NCI-H1048 (cell line): Measurements from ENCODE around the gene DSCAM.
"Not testable (repeated sequence)": the region's sequence is repeated elsewhere in the genome, so short reads cannot be mapped to it uniquely, and the experiment has no call there.

ENCODE experiments used
- DNase-seq: peaks from one replicate; lab custom pipeline; 2025; lab: John Stamatoyannopoulos, UW

The DSCAM gene

DNA sequence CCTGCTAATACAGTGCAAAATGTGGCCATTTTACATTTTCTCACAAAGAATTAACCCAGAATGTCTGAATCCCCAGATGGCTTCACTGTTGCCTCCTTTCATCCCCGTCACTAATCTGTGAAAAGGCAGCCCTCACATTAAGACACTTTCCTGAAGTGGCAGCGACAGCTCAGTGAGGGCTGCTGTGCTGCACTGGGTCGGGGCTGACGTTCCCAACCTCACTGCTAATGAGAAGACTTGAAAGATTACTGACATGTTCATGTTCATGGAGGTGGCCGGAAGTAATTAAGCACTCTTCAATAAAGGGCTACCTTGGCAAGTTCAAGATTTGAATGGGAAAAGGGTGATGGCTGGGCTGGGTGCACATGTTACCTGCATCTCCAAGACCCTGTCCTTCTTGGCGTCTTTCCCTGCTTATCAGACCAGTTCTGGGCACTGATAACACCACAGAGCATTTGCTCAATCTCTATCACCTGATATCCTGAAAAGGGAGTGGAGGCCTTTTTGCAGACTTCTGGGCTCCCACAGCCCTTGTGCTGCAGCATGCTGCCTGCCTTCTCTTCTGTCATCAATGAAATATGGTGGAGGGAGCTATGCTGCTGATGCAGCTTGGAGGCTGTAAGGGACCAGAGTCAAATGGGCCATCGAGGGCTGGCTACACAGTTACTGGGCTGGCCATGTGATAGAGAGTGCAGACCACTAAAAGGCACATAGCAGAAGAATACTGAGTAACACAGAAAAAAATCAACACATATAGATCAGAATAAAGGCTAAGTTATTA lies 596.3 kb downstream of the DSCAM start:
- no peak for DNase-seq

DNA sequence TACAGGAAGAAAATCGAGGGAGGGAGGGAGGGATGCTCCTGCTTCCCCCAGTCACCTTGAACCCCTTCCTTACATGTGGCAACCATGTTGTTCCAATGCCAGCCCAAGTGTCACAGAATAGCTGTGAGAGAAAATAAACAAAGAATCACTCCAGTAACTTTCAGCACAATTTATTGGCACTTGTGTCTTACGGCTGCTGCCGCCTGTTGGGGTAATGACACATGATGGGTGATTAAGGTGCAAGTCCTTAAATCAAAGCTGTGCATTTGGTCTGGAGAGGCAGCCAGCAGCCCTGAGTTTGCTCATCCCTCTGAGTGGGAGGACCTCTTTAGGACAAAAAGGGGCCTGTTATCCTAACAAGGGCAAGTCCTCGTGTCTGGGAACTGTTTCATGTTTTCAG lies 602.0 kb downstream of the DSCAM start:
- DNase-seq = no peak

DNA sequence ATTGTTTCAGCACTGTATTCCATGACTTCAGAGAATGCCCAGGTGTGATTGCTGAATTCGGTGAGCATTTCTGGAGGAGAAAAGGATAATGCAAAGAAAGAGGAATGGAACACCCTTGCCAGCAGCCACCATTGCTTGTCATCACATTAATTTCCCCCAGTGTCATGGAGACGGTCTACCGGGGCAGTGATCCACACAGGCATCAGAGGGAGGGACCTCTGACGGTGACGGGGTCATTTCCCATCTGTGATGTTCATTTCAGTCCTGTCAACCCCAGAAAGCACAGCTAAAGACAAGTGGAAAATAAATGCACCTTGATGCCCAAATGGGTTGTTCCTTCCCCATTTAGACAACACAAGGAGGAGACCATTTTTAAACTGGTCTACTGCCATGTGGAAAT lies 603.3 kb downstream of the DSCAM start:
- DNase-seq = no peak

DNA sequence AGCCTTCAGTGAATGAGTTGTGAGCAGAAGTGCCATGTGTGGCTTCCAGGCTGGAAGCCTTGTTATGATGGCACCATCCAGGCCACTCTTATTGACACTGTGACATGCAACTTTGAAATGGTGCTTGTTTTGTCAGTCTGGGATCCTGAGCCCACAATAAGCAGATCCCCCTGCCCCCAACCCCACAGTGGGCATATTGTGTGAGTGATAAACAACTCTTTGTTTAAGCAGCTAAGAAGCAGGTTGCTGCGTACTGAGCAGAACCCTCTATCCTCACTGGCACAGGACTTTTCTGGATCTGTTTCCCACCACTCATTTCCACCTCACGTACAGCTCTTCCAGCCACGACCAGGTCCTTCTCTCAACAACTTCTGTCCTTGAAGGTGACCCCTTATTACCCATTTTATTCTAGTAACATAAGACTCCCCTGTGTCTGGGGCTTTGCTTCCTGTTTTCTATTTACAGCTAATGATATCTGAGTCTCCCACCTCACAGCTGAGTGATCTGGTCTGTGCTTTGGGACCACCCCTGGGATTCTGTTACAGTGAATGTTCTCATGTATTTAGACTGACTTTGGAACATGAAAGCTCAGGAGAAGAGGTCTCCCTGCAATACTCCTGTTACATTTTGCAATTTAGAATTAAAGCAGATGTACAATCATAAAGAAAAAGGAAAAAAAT lies 604.2 kb downstream of the DSCAM start:
- DNase-seq = no peak

DNA sequence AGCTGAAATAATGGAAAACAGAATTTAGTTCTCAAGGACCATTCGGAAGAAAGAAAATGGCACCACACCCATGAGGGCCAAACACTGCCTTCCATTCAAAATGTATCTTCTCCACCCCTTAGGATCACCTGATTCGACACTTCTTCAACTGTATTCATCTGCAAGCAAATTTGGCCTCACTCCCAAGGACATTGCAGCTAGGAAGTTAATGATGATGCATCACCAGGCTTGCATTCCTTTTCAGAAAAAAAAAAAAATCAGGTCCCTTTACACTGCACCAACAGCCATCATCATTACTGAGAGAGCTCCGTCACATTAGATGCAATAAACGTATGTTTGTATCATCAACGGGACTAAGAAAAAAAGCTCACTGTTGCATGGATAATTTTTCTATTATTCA lies 611.4 kb downstream of the DSCAM start:
- DNase-seq = no peak

DNA sequence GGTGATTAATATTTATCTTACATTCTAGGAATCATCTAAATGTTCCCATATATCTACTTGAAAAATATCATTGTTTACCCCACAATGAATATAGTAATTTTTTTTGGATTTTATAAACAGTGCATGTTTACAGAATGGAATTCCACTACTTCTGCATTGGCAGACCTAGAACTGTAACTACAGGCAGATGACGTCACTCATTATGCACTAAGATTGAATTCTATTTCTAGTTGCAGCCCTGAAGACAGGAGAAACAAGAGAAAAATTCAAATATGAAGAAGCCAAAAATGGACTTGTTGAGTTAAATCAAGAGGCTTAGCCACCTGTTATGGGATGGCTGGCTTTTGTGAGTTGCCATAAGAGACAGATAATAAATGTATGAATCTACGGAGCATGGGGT lies 615.0 kb downstream of the DSCAM start:
- no peak for DNase-seq

DNA sequence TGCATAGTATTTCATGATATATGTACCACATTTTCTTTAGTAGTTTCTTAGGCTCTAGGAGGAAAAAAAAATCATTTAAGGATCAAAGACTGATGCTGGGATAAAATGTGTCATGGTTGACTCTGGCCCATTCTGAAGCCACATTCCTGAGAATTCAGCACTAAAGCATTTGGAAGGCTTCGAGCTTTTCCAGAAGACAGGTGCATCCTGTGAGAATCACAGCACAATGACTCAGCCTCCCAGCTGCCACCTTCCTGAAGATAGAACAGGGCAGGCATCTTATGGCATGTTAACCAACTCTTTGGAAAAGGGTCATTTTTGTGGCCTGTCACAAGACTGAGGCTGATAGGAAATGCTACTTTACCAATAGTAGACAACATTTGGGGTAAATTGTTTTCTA lies 619.9 kb downstream of the DSCAM start:
- DNase-seq = no peak

DNA sequence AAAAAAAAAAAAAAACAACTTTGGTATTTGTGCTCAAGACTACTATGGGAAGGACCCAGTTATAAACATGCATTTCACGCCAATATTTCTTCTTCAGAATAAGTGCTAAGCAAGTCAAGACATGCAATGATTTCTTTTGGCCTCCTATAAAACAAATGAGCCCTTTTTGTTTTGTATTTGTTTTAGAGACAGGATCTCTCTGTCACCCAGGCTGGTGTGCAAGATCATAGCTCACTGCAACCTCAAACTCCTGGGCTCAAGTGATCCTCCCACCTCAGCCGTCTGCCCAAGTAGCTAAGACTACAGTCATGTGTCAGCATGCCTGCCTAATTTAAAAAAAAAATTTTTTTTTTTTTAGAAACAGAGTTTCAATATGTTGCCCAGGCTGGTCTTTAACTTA lies 631.0 kb downstream of the DSCAM start:
- DNase-seq = no peak

DNA sequence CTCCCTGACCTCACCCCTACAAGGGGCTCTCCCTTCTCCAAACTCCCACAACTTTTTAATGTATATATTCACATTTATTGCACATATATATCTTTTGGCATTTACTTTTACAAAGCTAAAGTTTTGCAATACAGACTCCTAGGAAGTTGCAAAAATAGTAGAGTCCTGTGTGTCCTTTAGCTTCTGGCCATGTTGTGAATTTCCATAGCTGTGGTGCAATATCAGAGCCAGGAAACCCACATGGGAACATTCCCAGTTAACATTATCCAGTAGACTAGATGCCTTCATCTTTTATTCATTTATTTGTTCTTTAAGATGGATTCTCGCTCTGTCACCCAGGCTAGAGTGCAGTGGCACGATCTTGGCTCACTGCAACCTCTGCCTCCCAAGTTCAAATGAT lies 636.7 kb downstream of the DSCAM start:
- no peak for DNase-seq

DNA sequence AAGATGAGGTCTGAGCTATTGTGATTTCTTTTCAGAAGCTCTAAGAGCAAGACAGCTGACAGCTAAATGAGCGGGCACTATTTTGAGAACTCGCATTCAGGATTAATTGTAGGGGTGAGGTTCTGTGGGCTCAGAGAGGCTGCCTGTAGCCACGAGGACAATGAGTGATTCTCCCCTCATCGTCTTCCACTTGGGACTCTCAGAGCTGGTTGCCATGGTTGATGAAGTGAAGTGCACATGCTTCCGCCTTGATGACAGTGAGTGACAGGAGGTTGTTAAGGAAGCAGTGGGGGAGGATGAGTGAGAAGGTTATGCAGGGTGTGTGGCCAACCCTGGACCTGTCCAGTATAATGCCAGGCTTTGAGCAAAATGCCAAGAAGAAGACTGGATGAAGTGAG lies 638.0 kb downstream of the DSCAM start:
- no peak for DNase-seq

DNA sequence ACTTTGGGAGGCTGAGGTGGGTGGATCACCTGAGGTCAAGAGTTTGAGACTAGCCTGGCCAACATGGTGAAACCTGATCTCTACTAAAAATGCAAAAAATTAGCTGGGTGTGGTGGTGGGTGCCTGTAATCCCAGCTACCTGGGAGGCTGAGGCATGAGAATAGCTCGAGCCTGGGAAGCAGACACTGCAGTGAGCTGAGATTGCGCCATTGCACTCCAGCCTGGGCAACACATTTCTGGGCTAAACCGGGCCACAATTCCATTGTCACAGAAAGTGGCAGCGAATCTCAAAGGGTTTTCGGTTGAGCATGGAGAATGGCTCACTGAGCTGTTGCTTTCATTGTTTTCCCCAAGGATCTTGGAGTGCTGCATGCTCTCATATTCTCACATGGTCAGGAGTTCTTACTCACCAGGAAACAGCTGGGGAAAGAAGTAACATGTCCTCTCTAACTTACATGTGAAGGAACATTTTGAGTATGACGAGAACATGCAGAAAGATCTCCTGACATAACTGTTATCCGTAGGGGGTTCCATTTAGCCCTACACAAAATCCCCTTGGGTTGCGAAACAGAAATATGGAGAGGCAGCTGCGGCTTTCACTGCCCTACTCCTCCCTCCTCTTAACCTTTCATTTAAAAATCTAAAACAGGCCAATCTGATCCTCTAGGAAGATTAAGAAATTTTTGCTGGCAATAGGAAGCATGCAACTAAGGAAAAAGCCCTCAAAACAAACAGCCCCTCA lies 638.6 kb downstream of the DSCAM start:
- no peak for DNase-seq

DNA sequence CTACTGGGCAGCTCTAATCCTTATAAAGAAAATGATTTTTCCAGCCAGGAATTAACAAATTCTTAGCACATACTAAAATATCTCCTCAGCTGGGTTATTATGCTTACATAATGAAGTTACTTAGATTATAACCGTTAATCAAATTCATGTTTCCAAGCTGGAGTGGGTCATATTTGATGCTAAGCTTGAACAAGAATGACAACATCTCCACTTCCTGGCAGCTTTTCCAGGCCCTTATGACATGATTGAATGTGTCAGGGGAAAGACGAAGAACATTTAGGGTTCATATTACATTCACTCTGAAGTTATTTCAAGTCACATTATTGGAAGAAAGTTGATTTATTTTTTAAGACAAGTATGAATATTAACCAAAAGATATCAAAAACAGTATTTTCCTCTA lies 646.0 kb downstream of the DSCAM start:
- no peak for DNase-seq

DNA sequence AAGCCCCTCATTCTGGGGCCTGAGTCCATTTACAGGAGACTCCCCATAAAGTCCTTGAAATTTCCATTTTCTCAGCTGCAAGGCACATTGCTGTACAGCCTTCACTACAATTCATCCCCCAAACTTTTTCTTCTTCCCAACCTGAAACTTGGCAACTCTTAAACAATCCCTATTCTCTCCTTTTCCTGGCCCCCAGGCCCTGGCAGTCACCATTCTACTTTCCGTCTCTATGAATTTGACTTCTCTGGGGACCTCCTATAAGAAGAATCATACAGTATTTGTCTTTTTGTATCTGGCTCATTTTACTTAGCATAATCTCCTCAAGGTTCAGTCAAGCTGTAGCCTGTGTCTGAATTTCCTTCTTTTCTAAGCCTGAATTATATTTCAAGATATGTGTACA lies 646.8 kb downstream of the DSCAM start:
- DNase-seq = no peak

DNA sequence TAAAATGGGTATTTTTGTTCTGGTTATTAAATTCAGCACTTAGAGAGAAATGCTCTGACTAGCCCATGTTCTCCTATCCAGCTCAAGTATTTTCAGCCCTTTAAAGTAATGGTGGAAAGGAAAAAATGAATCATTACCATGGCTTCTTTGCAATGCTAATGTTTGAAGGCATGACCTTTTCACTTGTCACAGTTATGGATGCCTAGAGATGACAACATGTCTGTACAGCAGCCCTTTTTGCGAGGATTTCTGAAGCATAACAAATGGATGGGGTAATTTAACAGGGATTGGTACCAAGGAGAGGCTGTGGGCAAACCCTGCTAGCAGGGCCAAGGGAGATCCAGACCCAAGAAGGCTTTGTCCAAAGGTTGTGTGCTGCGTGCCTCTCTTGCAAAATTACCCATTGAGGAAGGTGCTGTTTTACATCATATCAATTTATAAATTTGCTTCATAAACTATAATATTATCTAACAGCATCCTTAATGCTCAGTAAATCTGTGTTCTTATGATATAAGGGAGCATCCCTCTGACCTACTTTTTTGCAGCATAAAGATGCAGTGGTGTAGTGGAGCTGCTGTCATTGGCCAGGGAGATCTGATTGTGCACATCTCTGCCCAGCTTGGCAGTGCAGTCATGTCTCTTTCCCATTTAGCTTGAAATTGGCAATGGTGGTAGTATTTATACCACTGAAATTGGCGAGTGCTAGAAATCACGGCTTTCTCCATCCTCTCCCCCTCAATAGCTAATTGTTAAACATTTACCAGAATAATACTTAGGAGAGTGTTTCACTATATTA lies 652.6 kb downstream of the DSCAM start:
- no peak for DNase-seq

DNA sequence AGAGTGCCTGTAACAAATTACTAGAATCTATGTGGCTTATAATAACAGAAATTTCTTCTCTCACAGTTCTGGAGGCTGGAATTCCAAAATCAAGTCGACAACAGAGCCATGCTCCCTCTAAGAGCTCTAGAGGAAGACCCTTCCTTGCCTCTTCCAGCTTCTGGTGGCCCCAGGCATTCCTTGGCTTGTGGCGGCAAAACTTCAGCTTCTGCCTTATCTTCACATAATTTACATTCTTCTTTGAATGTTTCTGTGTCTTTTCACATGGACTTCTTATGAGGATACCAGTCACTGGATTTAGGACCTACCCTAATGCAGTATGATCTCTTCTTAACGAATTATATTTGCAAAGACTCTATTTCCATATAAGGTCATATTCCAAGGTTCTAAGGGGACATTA lies 655.3 kb downstream of the DSCAM start:
- DNase-seq = no peak

DNA sequence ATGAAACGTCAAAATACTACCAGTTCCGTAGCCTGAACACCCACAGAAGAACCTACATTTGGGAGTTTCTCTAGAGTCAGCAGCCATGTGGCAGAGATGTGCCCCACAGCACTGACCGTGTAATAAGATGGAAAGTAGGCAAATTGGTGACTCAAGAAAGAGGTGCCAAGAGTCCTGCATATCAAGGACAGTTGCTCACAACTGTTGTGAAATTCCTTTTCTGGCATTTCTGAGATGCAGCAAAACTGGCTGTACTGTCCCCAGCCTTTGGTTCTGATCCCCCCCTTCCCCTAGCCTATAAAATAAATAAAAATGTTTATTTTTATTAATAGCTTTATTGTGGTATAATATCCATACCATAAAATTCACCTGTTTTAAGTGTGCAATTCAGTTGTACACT lies 655.8 kb downstream of the DSCAM start:
- DNase-seq = no peak

DNA sequence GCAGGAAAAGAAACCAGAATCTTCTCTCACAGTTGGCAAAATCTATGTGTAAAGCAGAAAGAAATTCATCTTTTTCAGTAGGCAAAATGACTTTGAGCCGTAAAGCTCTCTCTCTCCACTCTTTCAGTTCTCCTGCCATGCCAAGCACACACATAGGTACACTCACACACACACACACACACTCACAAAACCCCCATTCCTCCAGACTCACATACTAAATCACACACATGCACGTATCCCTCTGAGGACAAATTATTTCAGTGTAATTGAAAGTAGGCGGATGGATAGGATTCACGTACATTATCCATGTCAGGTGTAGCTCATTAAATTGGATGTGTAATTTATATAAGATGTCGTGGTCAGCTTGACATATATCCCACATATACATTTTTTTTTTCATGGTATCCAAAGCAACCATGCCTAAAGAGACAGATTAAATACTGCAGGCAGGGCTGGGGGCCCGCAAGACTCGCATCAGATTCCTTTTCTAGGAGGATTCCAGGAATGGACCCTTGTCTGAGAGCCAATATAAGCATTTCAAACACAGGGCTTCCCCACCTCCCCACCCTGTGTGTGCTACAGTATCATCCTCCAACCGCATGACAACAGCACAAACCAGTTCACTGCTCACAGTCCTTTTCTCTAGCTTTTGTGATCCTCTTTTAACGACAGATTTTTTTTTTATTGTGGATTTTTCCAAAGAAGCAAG lies 658.9 kb downstream of the DSCAM start:
- no peak for DNase-seq

DNA sequence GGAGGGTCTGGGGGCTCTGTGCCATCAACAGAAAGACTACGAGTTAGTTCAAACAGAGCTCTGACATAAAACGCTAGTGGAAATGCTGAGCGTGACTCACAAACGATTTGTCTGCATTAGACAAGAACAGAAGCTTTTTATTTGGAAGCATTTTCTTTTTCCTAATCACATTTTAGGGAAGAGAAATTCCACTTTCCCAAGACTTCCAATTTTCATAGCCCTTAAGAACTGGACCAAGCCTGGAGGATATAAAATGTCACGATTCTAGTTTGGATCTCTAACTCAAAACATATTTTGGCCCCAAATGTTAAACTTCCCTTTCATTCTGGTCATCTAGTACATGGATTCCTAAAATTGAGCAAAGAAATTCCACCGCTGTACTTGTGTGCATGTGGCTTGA lies 659.7 kb downstream of the DSCAM start:
- DNase-seq = no peak

DNA sequence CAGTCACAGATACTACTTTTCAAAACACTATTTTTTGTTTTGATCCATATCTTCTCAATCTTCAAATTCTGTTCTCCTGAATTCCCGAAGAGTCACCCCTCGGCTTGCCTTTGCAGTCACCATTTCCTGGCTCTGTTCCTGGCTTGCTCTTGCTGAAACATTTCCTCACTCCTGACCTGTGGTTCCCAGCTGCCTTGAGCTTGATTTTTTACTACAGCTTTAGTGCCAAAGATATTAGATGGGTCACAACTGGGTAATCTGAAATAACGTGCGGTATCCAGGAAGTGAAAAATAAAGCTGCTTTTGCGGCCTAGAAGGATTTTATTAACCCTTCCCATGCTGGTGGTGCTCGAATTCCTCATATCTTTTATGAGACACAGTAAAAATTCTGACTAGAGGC lies 660.9 kb downstream of the DSCAM start:
- DNase-seq = no peak

DNA sequence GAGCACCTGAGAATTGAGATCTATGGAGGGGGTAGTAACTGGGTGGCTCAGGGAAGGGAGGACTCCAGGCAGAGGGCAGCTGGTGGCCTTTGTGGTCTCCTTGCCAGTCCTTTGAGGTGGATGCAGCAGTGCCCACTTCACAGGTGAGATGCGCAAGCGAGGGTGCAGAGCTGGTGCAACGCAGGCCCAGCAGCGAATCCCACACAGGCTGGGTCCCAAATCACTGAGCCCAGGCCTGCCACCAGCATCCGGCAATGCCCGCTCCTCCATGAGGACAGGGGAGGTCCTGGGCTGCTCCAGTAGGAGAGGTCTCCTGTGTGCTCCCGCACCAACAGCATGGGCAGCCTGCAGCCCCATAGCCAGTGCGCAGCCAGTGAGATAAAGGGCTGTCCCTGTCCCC lies 661.8 kb downstream of the DSCAM start:
- no peak for DNase-seq

DNA sequence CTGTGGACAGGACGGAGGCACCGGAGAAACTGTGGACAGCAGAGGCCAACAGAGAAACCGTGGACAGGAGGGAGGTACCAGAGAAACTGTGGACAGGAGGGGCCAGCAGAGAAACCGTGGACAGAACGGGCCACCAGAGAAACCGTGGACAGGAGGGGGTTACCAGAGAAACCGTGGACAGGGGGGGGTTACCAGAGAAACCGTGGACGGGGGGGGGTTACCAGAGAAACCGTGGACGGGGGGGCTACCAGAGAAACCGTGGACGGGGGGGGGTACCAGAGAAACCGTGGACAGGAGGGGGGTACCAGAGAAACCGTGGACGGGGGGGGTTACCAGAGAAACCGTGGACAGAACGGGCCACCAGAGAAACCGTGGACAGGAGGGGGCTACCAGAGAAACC lies 664.5 kb downstream of the DSCAM start:
- DNase-seq = not testable (repeated sequence)

DNA sequence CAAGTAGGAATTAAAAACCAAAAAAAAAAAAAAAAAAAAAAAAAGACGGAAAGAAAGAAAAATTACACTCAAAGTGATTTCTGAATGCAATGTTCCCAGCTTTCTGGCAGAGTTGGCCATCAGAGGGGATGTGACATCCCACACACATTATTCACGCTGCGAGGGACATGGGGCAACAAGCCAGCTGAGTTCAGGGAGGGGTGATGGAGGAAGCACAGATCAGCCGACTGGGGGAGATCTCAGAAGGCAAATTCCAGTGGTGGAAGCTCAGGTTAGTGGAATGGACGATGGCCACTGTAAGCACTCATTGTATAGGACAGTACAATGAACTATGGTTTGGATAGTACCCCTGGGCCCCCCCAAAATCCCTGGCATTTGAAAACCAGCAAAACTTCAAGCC lies 667.8 kb downstream of the DSCAM start:
- DNase-seq = no peak
